Measurements from ENCODE around the gene ARHGAP21. TPM values are rescaled to one million over a fixed set of nuclear protein-coding genes. Genes with fewer than 3 reads are reported as not detected.
A peak's percentile ranks its signal among the peaks of the same experiment; 100 is the strongest.

Gene ARHGAP21
- total and polyA plus RNA-seq, 2 donors (not counting 1 experiment from before 2014, with no cell fraction given), result 5.3 to 25.5 TPM

- Mint-ChIP-seq H3K27me3 (no peaks in the 10 kb centered on the region), H3K9me3 (ENCODE audit: insufficient read depth) (no peaks in the 10 kb centered on the region), H3K4me1 (peaks cover 8% of the 10 kb centered on the region), H3K27ac (no peak overlapping the region), H3K4me3 (no peak overlapping the region)
- TF ChIP-seq CTCF (IDR thresholded peaks at IDR 0.05) (no peak), EZH2 (IDR thresholded peaks at IDR 0.05; ENCODE audit: borderline replicate concordance, insufficient read depth, low read depth, low read length, poor library complexity, severe bottlenecking) (no peak)
- H3K4me2 ChIP-seq (replicated peaks; ENCODE audit: low read depth, low read length, poor library complexity, severe bottlenecking), result no peak overlapping the region
- H3K9me3 ChIP-seq (ENCODE audit: control extremely low read depth in 1 of 3, control insufficient read depth in 2 of 3, insufficient read depth in 1 of 3, low read length in 2 of 3), result no peaks in the 10 kb centered on the region
- no peaks in the 10 kb centered on the region for H3K36me3 ChIP-seq (replicated peaks in 1 of 2; ENCODE audit: control extremely low read depth in 1 of 2, control insufficient read depth in 1 of 2, extremely low read depth in 1 of 2, insufficient read depth in 2 of 2, low read length in 1 of 2)
- no peak overlapping the region for H3K27ac ChIP-seq (ENCODE audit: low read length in 2 of 2)
- H3K4me1 ChIP-seq (ENCODE audit: control insufficient read depth in 2 of 2, insufficient read depth in 2 of 2, low read length in 2 of 2), result peaks cover 0 to 3% of the 10 kb centered on the region in 2 donors
- no peak for ATAC-seq (ENCODE audit: low read depth)
- no peaks in the 10 kb centered on the region for H3K79me2 ChIP-seq (ENCODE audit: control insufficient read depth, insufficient read depth, low read length)
- POLR2A ChIA-PET, result no interaction called here
- no peak overlapping the region for H3K9ac ChIP-seq (ENCODE audit: low read length)
- intact Hi-C loops (cut with micrococcal nuclease), result no loop called here
- H3K4me3 ChIP-seq (ENCODE audit: control extremely low read depth in 1 of 5, extremely low read depth in 1 of 5, insufficient read depth in 1 of 5, low read depth in 2 of 5, low read length in 4 of 5), result no peak overlapping the region
- no peaks in the 10 kb centered on the region for H4K20me1 ChIP-seq (ENCODE audit: control insufficient read depth, insufficient read depth, low read length, poor library complexity, severe bottlenecking)
- no peak for DNase-seq
- CTCF ChIA-PET, result interaction anchor here (0.6 to 4.7 kb wide), 5 partner anchors 10 to 462 kb away, joined by 3 to 38 read pairs (median 4); no protein-coding TSS in a partner anchor
- no peaks in the 10 kb centered on the region for H3K27me3 ChIP-seq (replicated peaks in 1 of 4; ENCODE audit: control extremely low read depth in 1 of 4, control insufficient read depth in 3 of 4, insufficient read depth in 4 of 4, low read length in 3 of 4)
- WGBS (ENCODE audit: insufficient coverage), result 88% methylated on average over 5 of the region's 5 CpGs
- H2AFZ ChIP-seq (ENCODE audit: insufficient read depth, low read depth, low read length, poor library complexity, severe bottlenecking), result no peak overlapping the region
Measured at GRCh38 chr10:24618401-24618800, 105.3 kb downstream of the ARHGAP21 start.

GRCh38 chr10:24617771-24618396 is 105.8 kb downstream of the ARHGAP21 start:
- intact Hi-C loops (cut with micrococcal nuclease), result loop anchor here (1.0 kb wide), 1 partner anchor 463 kb away; no protein-coding TSS in a partner anchor
- Histone ChIP-seq H3K4me3 (ENCODE audit: control extremely low read depth in 1 of 5, extremely low read depth in 1 of 5, insufficient read depth in 1 of 5, low read depth in 2 of 5, low read length in 4 of 5) (no peak overlapping the region), H3K9me3 (ENCODE audit: control extremely low read depth in 1 of 3, control insufficient read depth in 2 of 3, insufficient read depth in 1 of 3, low read length in 2 of 3) (no peaks in the 10 kb centered on the region), H3K27me3 (replicated peaks in 1 of 4; ENCODE audit: control extremely low read depth in 1 of 4, control insufficient read depth in 3 of 4, insufficient read depth in 4 of 4, low read length in 3 of 4) (no peaks in the 10 kb centered on the region), H3K9ac (ENCODE audit: low read length) (no peak overlapping the region), H2AFZ (ENCODE audit: insufficient read depth, low read depth, low read length, poor library complexity, severe bottlenecking) (no peak overlapping the region), H3K27ac (ENCODE audit: low read length in 2 of 2) (no peak overlapping the region), H4K20me1 (ENCODE audit: control insufficient read depth, insufficient read depth, low read length, poor library complexity, severe bottlenecking) (no peaks in the 10 kb centered on the region), H3K79me2 (ENCODE audit: control insufficient read depth, insufficient read depth, low read length) (no peaks in the 10 kb centered on the region), H3K4me2 (replicated peaks; ENCODE audit: low read depth, low read length, poor library complexity, severe bottlenecking) (no peak overlapping the region), H3K36me3 (replicated peaks in 1 of 2; ENCODE audit: control extremely low read depth in 1 of 2, control insufficient read depth in 1 of 2, extremely low read depth in 1 of 2, insufficient read depth in 2 of 2, low read length in 1 of 2) (no peaks in the 10 kb centered on the region), H3K4me1 (ENCODE audit: control insufficient read depth in 2 of 2, insufficient read depth in 2 of 2, low read length in 2 of 2) (peaks cover 0 to under 1% of the 10 kb centered on the region in 2 donors)
- Mint-ChIP-seq H3K27ac (no peak overlapping the region), H3K9me3 (ENCODE audit: insufficient read depth) (no peaks in the 10 kb centered on the region), H3K27me3 (no peaks in the 10 kb centered on the region), H3K4me1 (peaks cover 6% of the 10 kb centered on the region), H3K4me3 (no peak overlapping the region)
- ChIA-PET POLR2A (no interaction called here), CTCF (interaction anchor here (0.6 to 4.7 kb wide), 9 partner anchors 9 to 463 kb away, joined by 3 to 38 read pairs (median 4); no protein-coding TSS in a partner anchor)
- TF ChIP-seq EZH2 (IDR thresholded peaks at IDR 0.05; ENCODE audit: borderline replicate concordance, insufficient read depth, low read depth, low read length, poor library complexity, severe bottlenecking) (no peak), CTCF (IDR thresholded peaks at IDR 0.05) (peak; percentile 70)
- 60% methylated on average over 1 of the region's 7 CpGs for WGBS (ENCODE audit: insufficient coverage)
- no peak for ATAC-seq (ENCODE audit: low read depth)
- peak; percentile 44 for DNase-seq

Data from B cell (primary cell).